GM18870 (cell line): ENCODE results near the gene SEC23A.

Experiments
- ATAC-seq: cut with Tn5 transposase; IDR thresholded peaks from one replicate; pipeline ENCODE4 v1.9.1; 2021; ENCODE audit warnings: moderate library complexity; ENCODE audit not compliant: unreplicated experiment

SEC23A gene

DNA sequence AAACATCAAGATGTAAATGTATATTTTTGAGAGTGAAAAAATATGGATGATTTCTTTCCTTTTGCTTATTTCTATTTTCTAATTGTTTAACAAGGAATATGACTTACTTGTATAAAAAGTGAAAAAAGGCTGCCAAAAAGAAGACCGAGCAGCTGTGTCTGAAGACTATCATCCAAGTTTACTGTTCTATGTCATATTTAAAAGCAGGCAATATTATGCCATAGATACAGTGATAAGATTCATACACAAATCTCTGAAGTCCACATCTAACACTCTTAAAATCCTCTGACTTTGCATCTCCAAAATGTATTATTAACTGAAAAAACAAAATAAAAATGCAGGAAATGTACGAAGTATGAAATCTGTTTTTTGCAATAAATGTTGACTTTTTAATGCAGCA lies 109.1 kb downstream of the SEC23A start:
- no peak for ATAC-seq

DNA sequence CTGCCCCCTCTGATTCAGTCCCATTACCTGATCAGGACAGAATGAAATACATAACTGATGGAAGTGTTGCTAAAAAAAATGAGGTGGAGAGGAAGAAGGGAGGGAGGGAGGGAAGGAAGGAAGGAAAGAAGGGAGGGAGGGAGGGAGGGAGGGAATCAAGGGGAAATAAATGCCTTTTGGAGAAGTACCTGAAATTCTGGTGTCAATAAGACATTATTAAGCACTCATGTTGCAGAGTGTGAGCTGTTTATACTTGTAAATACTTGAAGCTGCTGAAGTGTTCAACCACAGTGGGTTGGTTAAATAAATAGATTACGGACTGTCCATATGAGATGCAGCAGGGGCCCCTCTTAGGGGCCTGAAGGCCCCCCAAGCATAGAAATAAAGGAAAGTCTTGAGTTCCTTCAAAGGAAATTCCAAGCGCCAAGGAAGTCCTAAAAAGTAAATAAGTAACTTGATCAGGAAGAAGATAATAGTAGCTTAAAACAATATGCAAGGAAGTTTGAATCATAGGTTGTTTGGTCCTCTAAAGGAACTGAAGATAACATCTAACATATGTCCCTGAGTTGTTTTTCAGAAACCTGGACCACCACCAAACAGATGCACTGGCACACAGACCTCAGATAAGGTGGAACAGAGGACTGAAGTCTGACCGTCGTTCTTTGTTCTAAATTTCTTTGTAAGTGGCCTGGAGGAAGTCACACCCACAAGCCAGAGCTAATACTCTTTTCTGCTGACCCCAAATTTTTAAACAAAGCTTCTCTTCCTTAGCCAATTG lies 110.8 kb downstream of the SEC23A start:
- ATAC-seq = no peak

DNA sequence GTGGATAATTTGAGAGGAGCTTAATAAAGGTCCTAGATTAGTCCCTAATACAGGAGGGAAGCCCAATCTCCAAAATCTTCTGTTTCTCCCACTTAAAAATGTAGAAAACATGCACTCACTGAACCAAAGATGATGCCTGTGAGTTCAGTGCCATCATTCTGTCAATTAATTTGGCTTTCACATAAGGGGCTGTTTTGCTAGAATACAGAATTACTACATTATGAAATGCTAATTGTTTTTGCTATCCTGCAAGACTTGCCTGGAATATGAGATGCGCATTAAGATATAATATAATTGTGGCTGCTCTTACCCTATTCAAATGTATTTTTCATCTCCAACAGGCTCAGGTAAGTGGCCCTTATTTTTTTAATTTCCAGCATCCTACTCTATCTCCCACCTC lies 111.7 kb downstream of the SEC23A start:
- ATAC-seq = no peak

DNA sequence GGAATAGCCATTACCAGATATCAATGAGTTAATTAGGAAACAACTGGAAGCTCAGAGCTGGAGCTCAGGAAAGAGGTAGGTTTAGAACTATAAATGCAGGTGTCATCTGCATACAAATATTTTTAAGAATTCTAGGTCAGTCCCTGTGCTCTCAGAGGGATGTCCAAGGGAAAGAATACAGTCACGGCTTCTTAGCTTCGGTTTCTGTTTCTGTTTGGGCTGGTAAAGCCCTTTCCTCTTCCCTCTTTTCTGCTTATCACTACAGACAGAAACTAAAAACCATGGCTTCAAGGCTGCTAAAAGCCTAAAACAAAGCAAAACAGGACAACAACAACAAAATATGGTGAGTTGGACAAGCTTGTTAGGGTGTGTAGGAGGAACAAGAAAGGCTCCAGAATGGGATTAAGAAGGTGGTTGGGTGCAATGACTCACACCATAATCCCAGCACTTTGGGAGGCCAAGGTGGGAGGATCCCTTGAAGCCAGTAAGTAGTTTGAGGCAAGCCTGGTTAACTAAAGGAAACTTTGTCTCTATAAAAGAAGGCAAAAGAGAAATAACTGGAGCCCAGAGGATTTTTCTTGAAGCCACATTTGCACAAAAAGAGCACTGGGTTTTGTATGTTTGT lies 113.0 kb downstream of the SEC23A start:
- peak; percentile 99 for ATAC-seq

DNA sequence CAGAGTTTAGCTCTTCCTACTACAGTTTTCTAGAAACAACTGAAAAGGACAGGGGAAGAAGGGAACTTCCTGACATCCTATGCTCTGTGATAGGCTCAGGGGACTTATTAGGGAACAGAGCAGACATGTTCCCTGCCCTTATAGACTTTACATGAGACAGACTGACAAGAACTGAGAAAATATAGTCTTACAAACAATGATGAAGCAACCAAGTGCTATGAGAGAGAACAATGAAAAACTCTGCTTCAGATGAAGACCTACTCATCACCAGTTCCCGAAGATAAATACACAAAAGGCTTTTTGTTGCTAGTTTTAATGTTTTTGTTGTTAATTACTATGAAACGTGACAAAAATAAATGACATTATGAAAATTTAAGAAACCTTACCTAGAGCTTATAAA lies 115.3 kb downstream of the SEC23A start:
- no peak for ATAC-seq

DNA sequence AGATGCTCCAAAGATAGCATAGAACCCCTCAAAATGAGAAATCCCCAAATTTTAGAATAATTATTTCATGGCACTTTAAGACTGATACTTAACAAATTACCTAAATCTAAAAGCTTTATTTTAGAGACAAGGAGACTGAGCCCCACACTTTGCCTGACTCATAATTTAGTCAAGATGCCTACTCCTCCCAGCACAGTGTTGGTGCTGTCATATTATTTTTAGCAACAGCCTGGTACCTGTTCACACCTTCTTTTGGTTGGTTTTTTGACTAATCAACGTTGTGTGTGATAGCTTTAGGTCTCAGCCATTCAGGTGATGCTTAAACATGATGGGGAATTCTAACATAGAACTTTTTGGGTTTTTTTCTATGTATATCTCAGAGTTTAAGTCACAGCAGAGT lies 120.2 kb downstream of the SEC23A start:
- ATAC-seq = no peak

DNA sequence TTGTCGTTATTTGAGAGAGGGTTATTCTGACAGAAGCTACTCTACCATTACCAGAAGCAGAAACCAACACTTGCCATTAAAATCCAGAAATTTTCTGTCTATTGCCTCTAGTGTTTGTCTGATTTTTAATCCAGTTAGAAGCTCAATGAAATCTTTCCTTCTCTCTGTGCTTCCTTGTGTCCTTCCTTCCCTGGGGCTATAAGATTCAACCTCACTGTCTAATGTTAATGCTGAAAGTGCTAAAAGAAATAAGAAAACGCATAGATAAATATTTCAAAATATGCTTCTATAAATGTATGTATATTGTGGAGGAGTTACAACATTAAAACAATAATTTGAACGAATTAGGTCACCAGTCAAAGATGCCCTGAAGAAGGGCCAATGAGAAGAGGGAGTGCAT lies 120.8 kb downstream of the SEC23A start:
- no peak for ATAC-seq
